Placental epithelial cell (primary cell): ENCODE data around the gene CTXN1. TPM values are rescaled to one million over a fixed set of nuclear protein-coding genes. Genes with fewer than 3 reads are reported as not detected.

Experiments used
- total RNA-seq: library from RNA; depleted of rRNA; stranded (reverse); fragments of >200 nt; gene quantifications from 2 replicates; pipeline ENCODE4 v1.2.3, GENCODE V29; 2012

Gene CTXN1
- 0.39 and 0.43 TPM in 2 replicates for total RNA-seq

GRCh38 chr19:7926021-7926726 lies at the start of gene CTXN1:
Gene CTXN1 (minus strand): TSS chr19:7926135. CDS start chr19:7925538, 597 bp downstream.

GRCh38 chr19:7943444-7944176 lies 17.7 kb upstream of the CTXN1 start, which contains the start of gene TIMM44:
Gene TIMM44 (minus strand): TSS chr19:7943666. CDS start chr19:7943651, 15 bp downstream.

DNA sequence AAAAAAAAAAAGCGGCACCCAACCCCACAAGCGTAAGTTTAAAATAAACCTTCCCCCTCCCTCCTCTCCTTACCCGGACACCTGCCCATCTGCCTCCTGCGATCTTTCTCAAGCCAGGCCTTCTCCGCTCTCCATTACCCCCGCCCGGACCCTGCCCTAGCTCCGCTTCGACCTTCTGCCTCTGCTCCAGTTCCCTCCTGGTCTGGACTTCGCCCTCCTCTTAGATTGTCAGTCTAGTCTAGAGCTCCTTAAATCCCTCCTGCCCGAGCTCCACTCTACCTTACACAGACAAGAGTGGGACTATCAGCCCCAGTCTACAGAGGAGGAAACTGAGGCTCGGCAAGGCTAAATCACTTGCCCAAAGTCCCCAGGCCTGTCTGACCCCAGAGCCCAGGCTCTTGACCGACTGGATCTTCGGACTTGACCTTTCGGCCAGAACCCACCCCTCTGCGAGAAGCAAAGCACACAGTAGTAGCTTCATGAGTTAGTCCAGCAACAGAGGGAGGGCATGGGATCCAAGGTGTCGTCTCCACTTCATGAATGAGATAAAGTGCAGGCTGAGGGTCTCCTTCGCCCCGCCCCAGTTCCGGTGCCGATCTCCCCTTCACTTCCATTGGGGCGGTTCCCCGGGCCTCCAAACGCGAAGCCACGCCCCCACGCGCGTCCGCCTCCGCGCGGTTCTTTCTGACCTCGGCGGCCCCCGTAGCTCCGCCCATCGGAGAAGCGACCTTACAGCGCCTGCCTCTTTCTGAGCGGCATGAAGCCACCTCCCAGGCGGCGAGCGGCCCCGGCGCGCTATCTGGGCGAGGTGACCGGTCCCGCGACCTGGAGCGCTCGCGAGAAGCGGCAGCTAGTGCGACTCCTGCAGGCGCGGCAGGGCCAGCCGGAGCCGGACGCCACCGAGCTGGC lies 6.1 kb downstream of the CTXN1 start, which contains the start of gene SNAPC2:
TSS of gene SNAPC2 (plus strand) at position 729 of the 909 bp plus-strand sequence. CDS start at position 758, 29 bp downstream.

DNA sequence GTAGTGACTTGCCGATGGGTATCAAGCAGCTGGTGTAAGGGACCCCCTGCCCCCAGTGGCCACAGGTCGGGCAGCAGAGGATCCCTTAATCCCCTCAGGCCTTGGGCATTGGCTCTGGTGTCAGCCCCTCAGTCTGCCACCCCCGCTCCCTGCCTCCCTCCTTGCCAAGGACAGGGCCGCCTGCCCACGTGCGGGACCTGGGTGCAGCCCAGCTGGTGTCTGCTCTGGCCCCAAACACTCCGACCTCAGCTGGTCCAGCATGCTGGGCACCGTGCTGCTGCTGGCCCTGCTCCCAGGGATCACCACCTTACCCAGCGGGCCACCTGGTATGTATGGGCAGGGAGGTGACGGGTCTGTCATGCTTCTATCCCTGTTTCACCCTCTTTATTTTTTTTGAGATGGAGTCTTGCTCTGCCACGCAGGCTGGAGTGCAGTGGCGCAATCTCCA lies 11.3 kb downstream of the CTXN1 start, which contains the start of gene TGFBR3L:
TSS of gene TGFBR3L (plus strand) at position 233 of the 448 bp plus-strand sequence.

GRCh38 chr19:7903244-7904073 lies 22.5 kb downstream of the CTXN1 start, which contains the start of gene MAP2K7:
Gene MAP2K7 (plus strand): TSS chr19:7903877. CDS start chr19:7903945, 68 bp downstream.

DNA sequence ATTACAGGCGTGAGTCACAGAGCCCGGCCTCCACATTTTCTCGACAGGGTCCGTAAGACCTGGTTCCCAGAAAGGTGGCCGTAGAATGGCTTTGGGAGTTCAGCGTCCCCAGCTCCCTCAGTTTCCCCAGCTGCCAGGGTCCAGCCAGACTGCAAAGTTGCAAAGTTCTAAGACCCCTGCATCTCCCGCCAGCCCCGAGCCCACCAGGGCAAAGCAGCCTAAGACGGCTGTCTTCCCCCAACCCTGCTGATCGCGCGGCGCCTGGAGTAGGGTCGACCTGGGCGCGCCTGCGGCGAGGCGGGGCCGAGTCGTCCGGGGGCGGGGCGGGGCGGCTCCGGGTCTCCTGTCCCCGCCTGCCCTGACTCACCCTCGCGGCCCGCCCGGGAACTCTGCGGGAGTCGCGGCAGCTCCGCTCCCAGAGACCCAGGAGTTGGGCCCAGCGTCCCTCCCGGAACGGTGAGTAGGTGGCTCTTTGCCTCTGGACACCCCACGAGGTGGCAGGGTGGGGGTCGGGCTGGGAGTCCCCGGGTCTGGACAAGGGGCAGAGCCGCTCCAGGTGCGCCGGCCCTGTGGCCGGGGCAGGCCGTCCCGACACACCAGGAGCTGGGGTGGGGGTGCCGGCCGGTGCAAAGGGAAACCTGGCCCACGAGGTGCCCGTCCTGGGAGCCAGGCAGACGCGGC lies 37.6 kb downstream of the CTXN1 start, which contains the start of gene LRRC8E:
TSS of gene LRRC8E (plus strand) at position 366 of the 681 bp plus-strand sequence. CDS start 7,094 bp downstream, outside the sequence.

Other genes with a start within 250 kb of the CTXN1 start
- not detected in 2 replicates for gene MCEMP1, start 249.0 kb downstream of the CTXN1 start, total RNA-seq
- gene TRAPPC5, start 245.3 kb downstream of the CTXN1 start, total RNA-seq, result 22.8 and 71.0 TPM in 2 replicates
- gene FCER2, start 224.0 kb downstream of the CTXN1 start, total RNA-seq, result not detected in 2 replicates
- gene CLEC4G, start 194.0 kb downstream of the CTXN1 start, total RNA-seq, result not detected in 2 replicates
- gene CD209, start 178.6 kb downstream of the CTXN1 start, total RNA-seq, result not detected in 2 replicates
- gene CLEC4M, start 162.9 kb downstream of the CTXN1 start, total RNA-seq, result not detected in 2 replicates
- gene EVI5L, start 95.9 kb downstream of the CTXN1 start, total RNA-seq, result 17.7 and 24.3 TPM in 2 replicates
- under 0.01 TPM in 1 of 2 replicates, not detected in the other for gene PRR36, start 51.7 kb downstream of the CTXN1 start, total RNA-seq
- 10.6 and 11.8 TPM in 2 replicates for gene LRRC8E, start 37.6 kb downstream of the CTXN1 start, total RNA-seq
- gene MAP2K7, start 22.3 kb downstream of the CTXN1 start, total RNA-seq, result 14.2 and 18.5 TPM in 2 replicates
- 0.98 and 1.2 TPM in 2 replicates for gene TGFBR3L, start 11.3 kb downstream of the CTXN1 start, total RNA-seq
- 14.6 and 17.7 TPM in 2 replicates for gene SNAPC2, start 5.8 kb downstream of the CTXN1 start, total RNA-seq
- gene TIMM44, start 17.5 kb upstream of the CTXN1 start, total RNA-seq, result 31.4 and 32.9 TPM in 2 replicates
- 12.2 and 45.8 TPM in 2 replicates for gene ELAVL1, start 79.5 kb upstream of the CTXN1 start, total RNA-seq
- not detected in 2 replicates for gene CCL25, start 126.6 kb upstream of the CTXN1 start, total RNA-seq
- not detected in 2 replicates for gene FBN3, start 223.5 kb upstream of the CTXN1 start, total RNA-seq